Gastroesophageal sphincter (tissue), 3 donors: ENCODE data around the gene ARHGAP26.

Experiments
- CTCF ChIP-seq, 4 experiments: fragments of 200-600 bp in 2 of 4; fragments of 450-650 bp in 2 of 4; sonication (generic) in 1 of 4; IDR thresholded peaks; one replicate each; pipeline ENCODE4 v1.5.1; 2017 to 2019; ENCODE audit warnings: antibody characterized with exemption in 4 of 4, mild to moderate bottlenecking in 2 of 4, moderate library complexity in 2 of 4
- POLR2AphosphoS5 ChIP-seq: sonication (generic); formaldehyde crosslinking; IDR thresholded peaks from one replicate; pipeline ENCODE4 v1.6.1; 2017; ENCODE audit warnings: antibody characterized with exemption

DNA sequence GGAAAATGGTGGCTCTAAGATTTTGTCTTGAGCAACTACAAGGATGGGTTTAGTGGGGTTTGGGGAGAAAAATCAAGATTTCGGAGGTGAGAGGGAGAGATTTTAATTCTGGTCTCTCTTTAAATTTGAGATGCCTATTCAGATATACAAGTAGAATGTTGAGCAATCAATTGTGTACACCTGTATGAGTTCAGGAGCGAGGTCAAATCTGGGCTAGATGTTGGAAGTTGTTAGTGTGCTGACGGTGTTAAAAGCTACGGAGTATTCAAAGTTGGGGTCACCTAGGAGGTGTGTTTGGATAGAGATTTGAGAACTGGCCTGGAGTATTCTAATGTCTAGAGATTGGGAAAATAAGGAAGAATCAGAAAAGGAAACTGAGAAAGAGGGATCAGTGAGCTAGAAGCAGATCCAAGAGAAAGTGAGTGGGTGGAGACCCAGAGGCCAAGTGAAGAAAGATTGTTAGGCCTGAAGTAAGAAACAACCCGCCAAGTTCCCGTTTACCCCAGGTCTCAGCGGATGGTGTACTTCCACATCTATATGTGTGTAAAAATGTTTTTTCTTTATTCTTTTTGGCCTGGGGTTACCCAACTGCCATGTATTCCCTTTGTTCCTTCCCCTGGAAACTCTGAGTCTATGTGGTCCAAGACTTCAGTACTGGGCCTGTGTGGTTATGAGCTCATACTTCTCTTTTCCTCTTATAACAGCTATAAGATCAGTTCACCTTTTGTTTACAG, 11.9 kb upstream of the ARHGAP26 start:
- TF ChIP-seq CTCF (IDR thresholded peaks at IDR 0.05) = no peak
- TF ChIP-seq POLR2AphosphoS5 = no peak
